ENCODE data around the gene HTD2.

DNA sequence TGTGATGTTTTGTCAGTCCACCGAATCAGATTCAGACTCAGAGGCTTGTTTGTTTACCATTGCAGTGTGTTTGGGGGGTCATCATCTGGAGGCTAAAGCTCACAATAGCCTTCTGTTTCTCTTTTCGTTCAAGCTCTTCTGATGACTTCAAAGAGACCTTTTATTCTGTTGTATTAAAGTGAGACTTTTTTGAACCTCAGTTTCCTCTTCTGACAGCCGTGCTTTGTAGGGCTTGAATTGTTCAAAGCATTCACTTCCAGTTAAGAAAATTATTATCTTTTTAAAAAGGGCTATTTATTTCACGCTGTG is 27.6 kb downstream of the HTD2 start:
- no peak for TF ChIP-seq EZH2 (IDR thresholded peaks at IDR 0.05; ENCODE audit: insufficient read depth, poor library complexity, severe bottlenecking)
- no peak for TF ChIP-seq EZH2phosphoT487 (IDR thresholded peaks at IDR 0.05; ENCODE audit: insufficient read depth, low read depth)
